Loucy (cell line): ENCODE results near the gene MEGF8.

Source experiments
- H2AFZ ChIP-seq: fragments of 200-600 bp; sonication (generic); 2 replicates; pipeline ENCODE4 v1.6.0; 2016; ENCODE audit warnings: antibody characterized with exemption, mild to moderate bottlenecking, low read length, moderate library complexity
- H3F3A ChIP-seq: fragments of 200-600 bp; 2 replicates; pipeline ENCODE4 v1.6.0; 2016; ENCODE audit warnings: antibody characterized with exemption, low read depth, mild to moderate bottlenecking
- H3K27me3 ChIP-seq: fragments of 200-600 bp; sonication (generic); 2 replicates; pipeline ENCODE4 v1.6.1; 2014; ENCODE audit warnings: low read length, mild to moderate bottlenecking; ENCODE audit not compliant: insufficient read depth, poor library complexity, severe bottlenecking
- H3K36me3 ChIP-seq: fragments of 200-600 bp; sonication (generic); 2 replicates; pipeline ENCODE4 v1.6.1; 2016; ENCODE audit warnings: low read length; ENCODE audit not compliant: insufficient read depth
- H3K4me1 ChIP-seq: fragments of 200-600 bp; sonication (generic); 2 replicates; pipeline ENCODE4 v1.5.1; 2014; ENCODE audit warnings: low read length, mild to moderate bottlenecking; ENCODE audit not compliant: insufficient read depth, poor library complexity, severe bottlenecking
- H3K4me2 ChIP-seq: fragments of 200-600 bp; sonication (generic); 2 replicates; pipeline ENCODE4 v1.6.0; 2014; ENCODE audit warnings: antibody characterized with exemption, low read length, low read depth, mild to moderate bottlenecking; ENCODE audit not compliant: poor library complexity, severe bottlenecking
- H3K4me3 ChIP-seq: fragments of 200-600 bp; sonication (generic); 2 replicates; pipeline ENCODE4 v1.5.1; 2014; ENCODE audit warnings: low read length, mild to moderate bottlenecking, mixed read lengths; ENCODE audit not compliant: poor library complexity, severe bottlenecking
- H3K79me2 ChIP-seq: fragments of 200-600 bp; sonication (generic); 2 replicates; pipeline ENCODE4 v1.6.1; 2014; ENCODE audit warnings: low read length; ENCODE audit not compliant: insufficient read depth
- H3K9ac ChIP-seq: fragments of 200-600 bp; sonication (generic); 2 replicates; pipeline ENCODE4 v1.6.0; 2014; ENCODE audit warnings: mild to moderate bottlenecking, low read depth, low read length, moderate library complexity; ENCODE audit not compliant: poor library complexity, severe bottlenecking
- H3K9me2 ChIP-seq: fragments of 200-600 bp; sonication (generic); replicated peaks from 2 replicates; pipeline ENCODE4 v1.6.1; 2016; ENCODE audit warnings: low read depth, low read length, mixed read lengths
- H3K9me3 ChIP-seq: fragments of 200-600 bp; sonication (generic); 2 replicates; pipeline ENCODE4 v1.6.1; 2014; ENCODE audit warnings: mild to moderate bottlenecking, antibody characterized with exemption, low read length, low read depth; ENCODE audit not compliant: insufficient read depth
- H4K20me1 ChIP-seq: fragments of 200-600 bp; sonication (generic); 2 replicates; pipeline ENCODE4 v1.6.0; 2014; ENCODE audit warnings: antibody characterized with exemption, low read length, mild to moderate bottlenecking; ENCODE audit not compliant: insufficient read depth, poor library complexity, severe bottlenecking
- CTCF ChIP-seq: fragments of 200-600 bp; sonication (generic); conservative IDR thresholded peaks from 2 replicates; pipeline ENCODE4 v1.5.1; 2014; ENCODE audit warnings: mild to moderate bottlenecking, antibody characterized with exemption, low read length
- EZH2phosphoT487 ChIP-seq: fragments of 200-600 bp; IDR thresholded peaks from 2 replicates; pipeline ENCODE4 v1.6.1; 2018; ENCODE audit warnings: antibody characterized with exemption, mild to moderate bottlenecking, moderate library complexity, borderline replicate concordance

The MEGF8 gene

GRCh38 chr19:42369433-42370067, 44.1 kb downstream of the MEGF8 start:
- H2AFZ ChIP-seq, result no peak overlapping the region
- H3K27me3 ChIP-seq, result no peaks in the 10 kb centered on the region
- peaks cover 9% of the 10 kb centered on the region for H3K4me1 ChIP-seq
- TF ChIP-seq CTCF (no peak), EZH2phosphoT487 (no peak)
- H3K9me3 ChIP-seq, result no peaks in the 10 kb centered on the region
- no peaks in the 10 kb centered on the region for H3K9me2 ChIP-seq
- H3K4me3 ChIP-seq, result no peak overlapping the region
- no peaks in the 10 kb centered on the region for H3K36me3 ChIP-seq
- no peaks in the 10 kb centered on the region for H3K79me2 ChIP-seq
- no peak overlapping the region for H3K4me2 ChIP-seq
- H4K20me1 ChIP-seq, result no peaks in the 10 kb centered on the region
- H3F3A ChIP-seq, result no peaks in the 10 kb centered on the region
- H3K9ac ChIP-seq, result no peak overlapping the region

- peaks cover 4% of the 10 kb centered on the region for H3K4me1 ChIP-seq
- no peaks in the 10 kb centered on the region for H3K79me2 ChIP-seq
- no peaks in the 10 kb centered on the region for H3F3A ChIP-seq
- no peak overlapping the region for H2AFZ ChIP-seq
- TF ChIP-seq CTCF (no peak), EZH2phosphoT487 (no peak)
- H3K4me3 ChIP-seq, result no peak overlapping the region
- no peaks in the 10 kb centered on the region for H3K27me3 ChIP-seq
- no peak overlapping the region for H3K4me2 ChIP-seq
- H3K36me3 ChIP-seq, result no peaks in the 10 kb centered on the region
- H3K9me2 ChIP-seq, result no peaks in the 10 kb centered on the region
- no peak overlapping the region for H3K9ac ChIP-seq
- no peaks in the 10 kb centered on the region for H4K20me1 ChIP-seq
- H3K9me3 ChIP-seq, result no peaks in the 10 kb centered on the region
These were observed 44.7 kb downstream of the MEGF8 start for GRCh38 chr19:42370068-42370520.

- Histone ChIP-seq H3K9ac (no peak overlapping the region), H2AFZ (no peak overlapping the region), H3K4me3 (no peak overlapping the region), H3K79me2 (no peaks in the 10 kb centered on the region), H3K4me1 (no peaks in the 10 kb centered on the region), H3K27me3 (no peaks in the 10 kb centered on the region), H4K20me1 (no peaks in the 10 kb centered on the region), H3K9me2 (no peaks in the 10 kb centered on the region), H3K36me3 (no peaks in the 10 kb centered on the region), H3K4me2 (no peak overlapping the region), H3K9me3 (no peaks in the 10 kb centered on the region), H3F3A (no peaks in the 10 kb centered on the region)
- TF ChIP-seq EZH2phosphoT487, result no peak
- no peak for TF ChIP-seq CTCF
These were observed 45.3 kb downstream of the MEGF8 start for GRCh38 chr19:42370626-42371175.
